CD8-positive, alpha-beta memory T cell (primary cell): ENCODE results near the gene DUSP28. TPM values are rescaled to one million over a fixed set of nuclear protein-coding genes. Genes with fewer than 3 reads are reported as not detected.

Experiments used
- CTCF ChIA-PET: fragments of 350-600 bp; sonication (Branson Sonifier 250); formaldehyde crosslinking; loops from one replicate; lab custom pipeline; 2021; ENCODE audit warnings: antibody characterized with exemption; lab: Charles Lee
- POLR2A ChIA-PET: fragments of 350-600 bp; sonication (Branson Sonifier 250); formaldehyde crosslinking; loops from one replicate; lab custom pipeline; 2021; ENCODE audit warnings: antibody characterized with exemption; lab: Charles Lee
- DNase-seq, 5 donors: peaks; one replicate each; pipeline versions ENCODE4 v3.0.0 to v3.0.0-alpha.2; 2020 to 2022; ENCODE audit warnings: mixed read lengths in 1 of 5
- H3K27ac ChIP-seq: one replicate; pipeline ENCODE4 v1.7.0; 2013; ENCODE audit warnings: low read depth, mild to moderate bottlenecking, low read length, moderate library complexity
- H3K27me3 ChIP-seq: 2 replicates; pipeline ENCODE4 v1.7.0; 2013; ENCODE audit warnings: low read length, mild to moderate bottlenecking; ENCODE audit not compliant: insufficient read depth, poor library complexity, severe bottlenecking
- H3K36me3 ChIP-seq: 2 replicates; pipeline ENCODE4 v1.7.0; 2013; ENCODE audit warnings: mild to moderate bottlenecking, low read length, moderate library complexity; ENCODE audit not compliant: insufficient read depth
- H3K4me1 ChIP-seq: 2 replicates; pipeline ENCODE4 v1.7.0; 2013; ENCODE audit warnings: mild to moderate bottlenecking, low read length, moderate library complexity; ENCODE audit not compliant: insufficient read depth
- H3K4me3 ChIP-seq: 2 replicates; pipeline ENCODE4 v1.7.0; 2013; ENCODE audit warnings: mild to moderate bottlenecking, low read length
- H3K9me3 ChIP-seq: 2 replicates; pipeline ENCODE4 v1.7.0; 2013; ENCODE audit warnings: mild to moderate bottlenecking, low read length
- H3K27ac Mint-ChIP-seq, 8 donors: one replicate each; pipeline ENCODE4 v1.8.0; 2020 to 2021; ENCODE audit warnings: mixed read lengths in 8 of 8, mild to moderate bottlenecking in 6 of 8, inconsistent platforms in 3 of 8, moderate library complexity in 3 of 8
- H3K27me3 Mint-ChIP-seq, 2 donors: one replicate each; pipeline ENCODE4 v1.8.0; 2020 to 2021; ENCODE audit warnings: mixed read lengths in 2 of 2, mild to moderate bottlenecking in 1 of 2, moderate library complexity in 1 of 2
- H3K36me3 Mint-ChIP-seq, 3 donors: one replicate each; pipeline ENCODE4 v1.8.0; 2020 to 2021; ENCODE audit warnings: mixed read lengths in 3 of 3, inconsistent platforms in 1 of 3, mild to moderate bottlenecking in 1 of 3
- H3K4me1 Mint-ChIP-seq, 3 donors: one replicate each; pipeline ENCODE4 v1.8.0; 2020 to 2021; ENCODE audit warnings: mixed read lengths in 3 of 3, inconsistent platforms in 1 of 3, mild to moderate bottlenecking in 1 of 3
- H3K4me3 Mint-ChIP-seq, 7 donors: one replicate each; pipeline ENCODE4 v1.8.0; 2020 to 2021; ENCODE audit warnings: mixed read lengths in 7 of 7, mild to moderate bottlenecking in 6 of 7, moderate library complexity in 4 of 7, inconsistent platforms in 2 of 7
- H3K9me3 Mint-ChIP-seq, 5 donors: one replicate each; pipeline ENCODE4 v1.8.0; 2020 to 2022; ENCODE audit warnings: mixed read lengths in 5 of 5, mild to moderate bottlenecking in 3 of 5, moderate library complexity in 2 of 5, inconsistent platforms in 1 of 5
- polyA plus RNA-seq: library from polyadenylated mRNA; unstranded; fragments of 300-500 nt; fragmentation: Illumina TruSeq; gene quantifications from one replicate; pipeline ENCODE4 v1.2.3, GENCODE V29; 2021
- total RNA-seq, 2 experiments: library from RNA; stranded (reverse); gene quantifications; one replicate each; pipeline ENCODE4 v1.2.3, GENCODE V29; 2021

DUSP28 gene
- total and polyA plus RNA-seq, 3 experiments from 2014 or later: 7.0 to 22.0 (median 7.0) TPM

- DNase-seq: no peak
- Mint-ChIP-seq H3K9me3 (no peaks in the 10 kb centered on the region), H3K27me3 (no peaks in the 10 kb centered on the region), H3K4me1 (peaks cover 7 to 26% (median 14%) of the 10 kb centered on the region in 3 donors), H3K4me3 (no peak overlapping the region), H3K27ac (peak overlapping the region in 1 of 8 donors; percentile 21), H3K36me3 (peaks cover 7 to 50% (median 14%) of the 10 kb centered on the region in 3 donors)
- ChIA-PET CTCF (interaction anchor here (0.9 to 1.7 kb wide), 4 partner anchors 15 to 37 kb away, joined by 3 to 6 read pairs (median 5); no protein-coding TSS in a partner anchor), POLR2A (interaction anchor here (0.7 to 1.0 kb wide), 2 partner anchors 15 to 70 kb away, joined by 3 to 4 read pairs; no protein-coding TSS in a partner anchor)
- H3K9me3 ChIP-seq: no peaks in the 10 kb centered on the region
- no peaks in the 10 kb centered on the region for H3K27me3 ChIP-seq
- peaks cover 14% of the 10 kb centered on the region for H3K36me3 ChIP-seq
- no peak overlapping the region for H3K4me3 ChIP-seq
- no peaks in the 10 kb centered on the region for H3K4me1 ChIP-seq
- no peak overlapping the region for H3K27ac ChIP-seq
Measured at GRCh38 chr2:240551288-240551687, 8.9 kb upstream of the DUSP28 start.

GRCh38 chr2:240551811-240552210 lies 8.3 kb upstream of the DUSP28 start:
- H3K4me3 Mint-ChIP-seq: no peak overlapping the region
- ChIA-PET CTCF (interaction anchor here (0.9 to 1.7 kb wide), 2 partner anchors 14 to 38 kb away, joined by 3 to 6 read pairs; no protein-coding TSS in a partner anchor), POLR2A (interaction anchor here (1.0 kb wide), 1 partner anchor 14 kb away, joined by 3 read pairs; no protein-coding TSS in a partner anchor)
- Histone ChIP-seq H3K4me3 (no peak overlapping the region), H3K27ac (no peak overlapping the region), H3K4me1 (peaks cover under 1% of the 10 kb centered on the region), H3K27me3 (no peaks in the 10 kb centered on the region), H3K9me3 (no peaks in the 10 kb centered on the region), H3K36me3 (peaks cover 14% of the 10 kb centered on the region)
- H3K36me3 Mint-ChIP-seq: peaks cover 7 to 53% (median 14%) of the 10 kb centered on the region in 3 donors
- peaks cover 13 to 31% (median 19%) of the 10 kb centered on the region in 3 donors for H3K4me1 Mint-ChIP-seq
- no peaks in the 10 kb centered on the region for H3K9me3 Mint-ChIP-seq
- no peaks in the 10 kb centered on the region for H3K27me3 Mint-ChIP-seq
- peak overlapping the region in 2 of 8 donors; percentile 17 to 32 for H3K27ac Mint-ChIP-seq
- no peak for DNase-seq

- Histone ChIP-seq H3K27ac (no peak overlapping the region), H3K36me3 (peaks cover 14% of the 10 kb centered on the region), H3K9me3 (no peaks in the 10 kb centered on the region), H3K4me3 (no peak overlapping the region), H3K4me1 (peaks cover 19% of the 10 kb centered on the region), H3K27me3 (no peaks in the 10 kb centered on the region)
- H3K27me3 Mint-ChIP-seq: no peaks in the 10 kb centered on the region
- H3K9me3 Mint-ChIP-seq: no peaks in the 10 kb centered on the region
- peaks cover 7 to 57% (median 12%) of the 10 kb centered on the region in 3 donors for H3K36me3 Mint-ChIP-seq
- H3K4me1 Mint-ChIP-seq: peaks cover 22 to 45% (median 28%) of the 10 kb centered on the region in 3 donors
- ChIA-PET CTCF (interaction anchor here (2.8 to 4.6 kb wide), 3 partner anchors 26 to 40 kb away, joined by 12 to 26 read pairs (median 22); partner anchors contain the start of gene CAPN10), POLR2A (no interaction called here)
- no peak overlapping the region for H3K4me3 Mint-ChIP-seq
- no peak overlapping the region for H3K27ac Mint-ChIP-seq
- no peak for DNase-seq
Measured at GRCh38 chr2:240553956-240554480, 6.1 kb upstream of the DUSP28 start.

GRCh38 chr2:240554767-240555493 lies 5.2 kb upstream of the DUSP28 start:
- no peak for DNase-seq
- H3K27me3 Mint-ChIP-seq: no peaks in the 10 kb centered on the region
- ChIA-PET CTCF (interaction anchor here (2.8 to 4.6 kb wide), 4 partner anchors 12 to 41 kb away, joined by 12 to 26 read pairs (median 24); partner anchors contain the start of gene CAPN10), POLR2A (no interaction called here)
- Histone ChIP-seq H3K4me1 (peaks cover 28% of the 10 kb centered on the region), H3K4me3 (no peak overlapping the region), H3K36me3 (peaks cover 14% of the 10 kb centered on the region), H3K27me3 (no peaks in the 10 kb centered on the region), H3K27ac (no peak overlapping the region), H3K9me3 (no peaks in the 10 kb centered on the region)
- peak overlapping the region in 1 of 8 donors; percentile 24 for H3K27ac Mint-ChIP-seq
- peaks cover 7 to 57% (median 12%) of the 10 kb centered on the region in 3 donors for H3K36me3 Mint-ChIP-seq
- no peaks in the 10 kb centered on the region for H3K9me3 Mint-ChIP-seq
- H3K4me3 Mint-ChIP-seq: peak overlapping the region in 1 of 7 donors; percentile 52
- H3K4me1 Mint-ChIP-seq: peaks cover 32 to 54% (median 38%) of the 10 kb centered on the region in 3 donors

- CTCF ChIA-PET: interaction anchor here (2.8 to 4.6 kb wide), 4 partner anchors 11 to 42 kb away, joined by 12 to 26 read pairs (median 24); partner anchors contain the start of gene CAPN10
- Histone ChIP-seq H3K36me3 (peaks cover 14% of the 10 kb centered on the region), H3K27me3 (no peaks in the 10 kb centered on the region), H3K4me1 (peaks cover 29% of the 10 kb centered on the region), H3K4me3 (no peak overlapping the region), H3K27ac (no peak overlapping the region), H3K9me3 (no peaks in the 10 kb centered on the region)
- POLR2A ChIA-PET: interaction anchor here (1.6 kb wide), 1 partner anchor 13 kb away, joined by 4 read pairs; the partner anchor contains the start of gene RNPEPL1
- H3K36me3 Mint-ChIP-seq: peaks cover 6 to 53% (median 11%) of the 10 kb centered on the region in 3 donors
- peaks cover 33 to 56% (median 40%) of the 10 kb centered on the region in 3 donors for H3K4me1 Mint-ChIP-seq
- H3K9me3 Mint-ChIP-seq: no peaks in the 10 kb centered on the region
- H3K27me3 Mint-ChIP-seq: no peaks in the 10 kb centered on the region
- peak overlapping the region in 3 of 8 donors; percentile 10 to 88 (median 43) for H3K27ac Mint-ChIP-seq
- peak overlapping the region in 1 of 7 donors; percentile 52 for H3K4me3 Mint-ChIP-seq
- DNase-seq: no peak
Measured at GRCh38 chr2:240555541-240556250, 4.5 kb upstream of the DUSP28 start.

GRCh38 chr2:240556553-240557100 lies 3.5 kb upstream of the DUSP28 start:
- H3K27ac Mint-ChIP-seq: peak overlapping the region in 6 of 8 donors; percentile 51 to 88 (median 72)
- DNase-seq: peak; percentile 37 to 83 (median 55)
- Histone ChIP-seq H3K36me3 (peaks cover 10% of the 10 kb centered on the region), H3K9me3 (no peaks in the 10 kb centered on the region), H3K4me1 (peaks cover 33% of the 10 kb centered on the region), H3K27me3 (no peaks in the 10 kb centered on the region), H3K4me3 (no peak overlapping the region), H3K27ac (no peak overlapping the region)
- ChIA-PET CTCF (interaction anchor here (0.6 to 4.6 kb wide), 6 partner anchors 10 to 42 kb away, joined by 3 to 26 read pairs (median 13); partner anchors contain the start of genes CAPN10 and RNPEPL1), POLR2A (interaction anchor here (0.7 to 1.9 kb wide), 3 partner anchors 9 to 32 kb away, joined by 3 to 10 read pairs (median 4); partner anchors contain the start of gene RNPEPL1)
- H3K4me3 Mint-ChIP-seq: peak overlapping the region; percentile 35 to 83 (median 65)
- peaks cover 3 to 50% (median 4%) of the 10 kb centered on the region in 3 donors for H3K36me3 Mint-ChIP-seq
- no peaks in the 10 kb centered on the region for H3K27me3 Mint-ChIP-seq
- no peaks in the 10 kb centered on the region for H3K9me3 Mint-ChIP-seq
- peaks cover 39 to 58% (median 47%) of the 10 kb centered on the region in 3 donors for H3K4me1 Mint-ChIP-seq
